Measurements from ENCODE around the gene SERAC1.
A peak's percentile ranks its signal among the peaks of the same experiment; 100 is the strongest.
"Not testable (repeated sequence)": the region's sequence is repeated elsewhere in the genome, so short reads cannot be mapped to it uniquely, and the experiment has no call there.

SERAC1 gene

GRCh38 chr6:158168040-158168289 is at the start of gene SERAC1:
TSS of gene SERAC1 (minus strand) at chr6:158168262. CDS start at chr6:158158363, 9,899 bp downstream.
- DNase-seq (ENCODE audit: low read depth) = no peak
- TF ChIP-seq, protein P1, sequence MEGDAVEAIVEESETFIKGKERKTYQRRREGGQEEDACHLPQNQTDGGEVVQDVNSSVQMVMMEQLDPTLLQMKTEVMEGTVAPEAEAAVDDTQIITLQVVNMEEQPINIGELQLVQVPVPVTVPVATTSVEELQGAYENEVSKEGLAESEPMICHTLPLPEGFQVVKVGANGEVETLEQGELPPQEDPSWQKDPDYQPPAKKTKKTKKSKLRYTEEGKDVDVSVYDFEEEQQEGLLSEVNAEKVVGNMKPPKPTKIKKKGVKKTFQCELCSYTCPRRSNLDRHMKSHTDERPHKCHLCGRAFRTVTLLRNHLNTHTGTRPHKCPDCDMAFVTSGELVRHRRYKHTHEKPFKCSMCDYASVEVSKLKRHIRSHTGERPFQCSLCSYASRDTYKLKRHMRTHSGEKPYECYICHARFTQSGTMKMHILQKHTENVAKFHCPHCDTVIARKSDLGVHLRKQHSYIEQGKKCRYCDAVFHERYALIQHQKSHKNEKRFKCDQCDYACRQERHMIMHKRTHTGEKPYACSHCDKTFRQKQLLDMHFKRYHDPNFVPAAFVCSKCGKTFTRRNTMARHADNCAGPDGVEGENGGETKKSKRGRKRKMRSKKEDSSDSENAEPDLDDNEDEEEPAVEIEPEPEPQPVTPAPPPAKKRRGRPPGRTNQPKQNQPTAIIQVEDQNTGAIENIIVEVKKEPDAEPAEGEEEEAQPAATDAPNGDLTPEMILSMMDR (IDR thresholded peaks at IDR 0.05; ENCODE audit: low read depth, low read length, missing control alignments) = no peak
- in situ Hi-C loops (cut with HindIII; ENCODE audit: low sequenced_read_pairs) = no loop called here
- peak within 1 kb of the TSS; percentile 80 for H3K4me3 ChIP-seq (ENCODE audit: low read depth, low read length)

GRCh38 chr6:158213925-158214674 is 46.0 kb upstream of the SERAC1 start:
- TF ChIP-seq, protein P1 (IDR thresholded peaks at IDR 0.05; ENCODE audit: low read depth, low read length, missing control alignments) = peak; percentile 74
- in situ Hi-C loops (cut with HindIII; ENCODE audit: low sequenced_read_pairs) = no loop called here

GRCh38 chr6:158211273-158212055 is 43.4 kb upstream of the SERAC1 start:
- in situ Hi-C loops (cut with HindIII; ENCODE audit: low sequenced_read_pairs) = no loop called here
- no peak for DNase-seq (ENCODE audit: low read depth)
- no peak overlapping the region for H3K4me3 ChIP-seq (ENCODE audit: low read depth, low read length)
- TF ChIP-seq, protein P1 (IDR thresholded peaks at IDR 0.05; ENCODE audit: low read depth, low read length, missing control alignments) = no peak

More at GRCh38 chr6:158213925-158214674, 46.0 kb upstream of the SERAC1 start:
- peak; percentile 72 for DNase-seq (ENCODE audit: low read depth)
- no peak overlapping the region for H3K4me3 ChIP-seq (ENCODE audit: low read depth, low read length)

DNA sequence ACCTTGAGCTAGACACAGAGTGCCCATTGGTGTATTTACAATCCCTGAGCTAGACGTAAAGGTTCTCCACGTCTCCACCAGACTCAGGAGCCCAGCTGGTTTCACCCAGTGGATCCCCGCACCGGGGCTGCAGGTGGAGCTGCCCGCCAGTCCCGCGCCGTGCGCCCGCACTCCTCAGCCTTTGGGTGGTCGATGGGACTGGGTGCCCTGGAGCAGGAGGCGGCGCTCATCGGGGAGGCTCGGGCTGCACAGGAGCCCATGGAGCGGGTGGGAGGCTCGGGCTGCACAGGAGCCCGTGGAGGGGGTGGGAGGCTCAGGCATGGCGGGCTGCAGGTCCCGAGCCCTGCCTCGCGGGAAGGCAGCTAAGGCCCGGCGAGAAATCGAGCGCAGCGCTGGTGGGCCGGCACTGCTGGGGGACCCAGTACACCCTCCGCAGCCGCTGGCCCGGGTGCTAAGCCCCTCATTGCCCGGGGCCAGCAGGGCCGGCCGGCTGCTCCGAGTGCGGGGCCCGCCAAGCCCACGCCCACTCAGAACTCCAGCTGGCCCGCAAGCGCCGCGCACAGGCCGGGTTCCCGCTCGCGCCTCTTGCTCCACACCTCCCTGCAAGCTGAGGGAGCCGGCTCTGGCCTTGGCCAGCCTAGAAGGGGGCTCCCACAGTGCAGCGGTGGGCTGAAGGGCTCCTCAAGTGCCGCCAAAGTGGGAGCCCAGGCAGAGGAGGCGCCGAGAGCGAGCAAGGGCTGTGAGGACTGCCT is 41.7 kb upstream of the SERAC1 start:
- in situ Hi-C loops (cut with HindIII; ENCODE audit: low sequenced_read_pairs); DNase-seq (ENCODE audit: low read depth); H3K4me3 ChIP-seq (ENCODE audit: low read depth, low read length): not testable (repeated sequence)

DNA sequence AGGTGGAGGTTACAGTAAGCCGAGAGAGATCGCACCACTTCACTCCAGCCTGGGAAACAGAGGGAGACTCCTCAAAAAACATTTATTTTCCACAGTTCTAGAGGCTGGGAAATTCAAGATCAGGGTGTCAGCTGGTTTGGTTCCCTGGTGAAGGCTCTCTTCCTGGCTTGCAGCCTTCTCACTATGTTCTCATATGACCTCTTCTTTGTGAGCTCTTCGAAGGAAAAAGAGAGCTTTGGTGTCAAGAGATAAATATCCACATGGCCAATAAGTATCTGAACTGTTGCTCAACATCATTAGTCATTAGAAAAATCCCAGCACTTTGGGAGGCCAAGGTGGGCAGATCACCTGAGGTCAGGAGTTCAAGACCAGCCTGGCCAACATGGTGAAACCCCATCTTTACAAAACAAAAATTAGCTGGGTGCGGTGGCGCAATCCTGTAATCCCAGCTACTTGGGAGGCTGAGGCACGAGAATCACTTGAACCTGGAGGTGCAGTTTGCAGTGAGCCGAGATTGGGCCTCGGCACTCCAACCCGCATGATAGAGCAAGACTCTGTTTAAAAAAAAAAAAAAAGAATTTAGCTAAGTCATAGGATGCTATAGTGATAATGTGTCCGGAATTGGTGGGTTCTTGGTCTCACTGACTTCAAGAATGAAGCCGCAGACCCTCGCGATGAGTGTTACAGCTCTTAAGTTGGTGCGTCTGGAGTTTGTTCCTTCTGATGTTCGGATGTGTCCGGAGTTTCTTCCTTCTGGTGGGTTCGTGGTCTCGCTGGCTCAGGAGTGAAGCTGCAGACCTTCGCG is 40.4 kb upstream of the SERAC1 start:
- in situ Hi-C loops (cut with HindIII; ENCODE audit: low sequenced_read_pairs); DNase-seq (ENCODE audit: low read depth); H3K4me3 ChIP-seq (ENCODE audit: low read depth, low read length): not testable (repeated sequence)

DNA sequence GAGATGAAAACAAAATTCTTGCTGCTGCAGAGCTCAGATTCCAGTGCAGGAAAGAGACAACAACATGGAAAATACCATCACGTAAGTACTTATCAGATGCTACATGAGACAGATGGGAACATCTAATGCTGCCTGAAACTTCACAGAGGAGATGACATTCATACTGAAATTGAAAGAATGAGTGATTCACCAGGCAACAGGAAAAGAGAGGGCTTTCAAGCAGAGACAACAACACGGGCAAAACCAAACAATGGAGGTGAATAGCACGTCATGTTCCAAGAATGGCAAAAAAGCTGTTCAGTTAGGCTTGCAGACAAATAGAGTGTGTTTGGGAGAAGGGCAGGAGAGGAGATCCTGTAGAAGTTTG is 39.3 kb upstream of the SERAC1 start:
- no peak overlapping the region for H3K4me3 ChIP-seq (ENCODE audit: low read depth, low read length)
- TF ChIP-seq, protein P1 (IDR thresholded peaks at IDR 0.05; ENCODE audit: low read depth, low read length, missing control alignments) = no peak
- DNase-seq (ENCODE audit: low read depth) = no peak
- in situ Hi-C loops (cut with HindIII; ENCODE audit: low sequenced_read_pairs) = no loop called here

GRCh38 chr6:158206740-158207421 is 38.8 kb upstream of the SERAC1 start:
- DNase-seq (ENCODE audit: low read depth) = no peak
- in situ Hi-C loops (cut with HindIII; ENCODE audit: low sequenced_read_pairs) = no loop called here
- TF ChIP-seq, protein P1 (IDR thresholded peaks at IDR 0.05; ENCODE audit: low read depth, low read length, missing control alignments) = no peak
- no peak overlapping the region for H3K4me3 ChIP-seq (ENCODE audit: low read depth, low read length)

Measured in astrocyte of the cerebellum (primary cell).